DND-41 (cell line): Measurements from ENCODE around the gene IFT52.

Experiments
- ATAC-seq: fragments of 200-7000 bp; cut with Tn5 transposase; 3 replicates; pipeline ENCODE4 v1.9.1; 2021; ENCODE audit warnings: low read depth; ENCODE audit not compliant: insufficient read depth
- DNase-seq: peaks from one replicate; pipeline ENCODE4 v3.0.0-alpha.2; 2020
- H2AFZ ChIP-seq: 2 replicates; pipeline ENCODE4 v1.6.0; 2012; ENCODE audit warnings: low read depth, low read length
- H3K27ac ChIP-seq: 2 replicates; pipeline ENCODE4 v1.5.1; 2012; ENCODE audit warnings: low read length, inconsistent platforms
- H3K27me3 ChIP-seq: fragments of 200-600 bp; sonication (generic); 2 replicates; pipeline ENCODE4 v1.6.0; 2012; ENCODE audit warnings: low read length, mild to moderate bottlenecking, inconsistent platforms; ENCODE audit not compliant: insufficient read depth, poor library complexity
- H3K36me3 ChIP-seq: 2 replicates; pipeline ENCODE4 v1.5.1; 2012; ENCODE audit warnings: low read length, inconsistent platforms; ENCODE audit not compliant: insufficient read depth
- H3K4me1 ChIP-seq: 2 replicates; pipeline ENCODE4 v1.5.1; 2012; ENCODE audit warnings: mild to moderate bottlenecking, low read length; ENCODE audit not compliant: insufficient read depth
- H3K4me2 ChIP-seq: 2 replicates; pipeline ENCODE4 v1.6.0; 2012; ENCODE audit warnings: mild to moderate bottlenecking, moderate library complexity, low read length, inconsistent platforms; ENCODE audit not compliant: insufficient read depth
- H3K4me3 ChIP-seq, 2 experiments: fragments of 200-600 bp in 1 of 2; shearing (Covaris generic) in 1 of 2; 2 replicates each; pipeline ENCODE4 v1.5.1; 2012 to 2016; ENCODE audit warnings: inconsistent platforms in 2 of 2, low read length in 2 of 2, mild to moderate bottlenecking in 2 of 2, low read depth in 1 of 2, moderate library complexity in 1 of 2
- H3K79me2 ChIP-seq: 2 replicates; pipeline ENCODE4 v1.6.0; 2012; ENCODE audit warnings: low read length, inconsistent platforms; ENCODE audit not compliant: insufficient read depth
- H3K9ac ChIP-seq: 2 replicates; pipeline ENCODE4 v1.6.0; 2012; ENCODE audit warnings: low read depth, mild to moderate bottlenecking, inconsistent platforms, low read length, moderate library complexity
- H3K9me3 ChIP-seq: 2 replicates; pipeline ENCODE4 v1.5.1; 2012; ENCODE audit warnings: low read length, moderate library complexity, mild to moderate bottlenecking, inconsistent platforms; ENCODE audit not compliant: insufficient read depth, severe bottlenecking
- H4K20me1 ChIP-seq: 2 replicates; pipeline ENCODE4 v1.6.0; 2012; ENCODE audit warnings: low read length; ENCODE audit not compliant: insufficient read depth
- EZH2 ChIP-seq: IDR thresholded peaks from 3 replicates; pipeline ENCODE4 v1.6.1; 2012; ENCODE audit warnings: borderline replicate concordance, low read depth, mild to moderate bottlenecking, moderate library complexity, low read length, inconsistent platforms; ENCODE audit not compliant: severe bottlenecking
- TF ChIP-seq, protein P1 (sequence below): IDR thresholded peaks from 2 replicates; pipeline ENCODE4 v1.5.1; 2012; ENCODE audit warnings: borderline replicate concordance, low read length, moderate library complexity, mild to moderate bottlenecking; ENCODE audit not compliant: poor library complexity, severe bottlenecking; ENCODE audit errors: extremely low read depth

Gene IFT52

DNA sequence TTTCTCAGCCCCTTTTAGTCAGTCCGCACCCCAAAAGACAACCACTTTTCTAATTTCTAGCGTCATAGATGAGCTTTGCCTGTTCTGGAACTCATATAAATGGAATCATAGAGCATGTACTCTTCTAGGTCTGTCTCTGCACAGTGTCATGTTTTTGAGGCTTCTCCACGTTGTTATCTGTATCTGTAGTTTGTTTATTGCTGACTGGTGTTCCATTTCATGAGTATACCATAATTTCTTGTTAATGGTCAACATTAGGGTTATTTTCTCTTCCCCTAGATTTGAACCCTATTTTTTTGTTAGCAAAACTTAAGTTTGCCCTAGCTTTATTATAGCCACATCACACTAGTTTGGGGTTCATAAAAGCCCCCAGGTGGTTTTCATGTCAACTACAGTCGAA is 48.1 kb upstream of the IFT52 start:
- Histone ChIP-seq H3K27ac (no peak overlapping the region), H3K4me1 (no peaks in the 10 kb centered on the region), H3K4me3 (no peak overlapping the region), H3K36me3 (no peaks in the 10 kb centered on the region), H3K27me3 (no peaks in the 10 kb centered on the region), H4K20me1 (peaks cover 13% of the 10 kb centered on the region), H3K79me2 (no peaks in the 10 kb centered on the region), H3K9ac (no peak overlapping the region), H3K4me2 (no peak overlapping the region), H2AFZ (no peak overlapping the region), H3K9me3 (no peaks in the 10 kb centered on the region)
- DNase-seq (no peak), ATAC-seq (no peak)
- TF ChIP-seq, protein P1, sequence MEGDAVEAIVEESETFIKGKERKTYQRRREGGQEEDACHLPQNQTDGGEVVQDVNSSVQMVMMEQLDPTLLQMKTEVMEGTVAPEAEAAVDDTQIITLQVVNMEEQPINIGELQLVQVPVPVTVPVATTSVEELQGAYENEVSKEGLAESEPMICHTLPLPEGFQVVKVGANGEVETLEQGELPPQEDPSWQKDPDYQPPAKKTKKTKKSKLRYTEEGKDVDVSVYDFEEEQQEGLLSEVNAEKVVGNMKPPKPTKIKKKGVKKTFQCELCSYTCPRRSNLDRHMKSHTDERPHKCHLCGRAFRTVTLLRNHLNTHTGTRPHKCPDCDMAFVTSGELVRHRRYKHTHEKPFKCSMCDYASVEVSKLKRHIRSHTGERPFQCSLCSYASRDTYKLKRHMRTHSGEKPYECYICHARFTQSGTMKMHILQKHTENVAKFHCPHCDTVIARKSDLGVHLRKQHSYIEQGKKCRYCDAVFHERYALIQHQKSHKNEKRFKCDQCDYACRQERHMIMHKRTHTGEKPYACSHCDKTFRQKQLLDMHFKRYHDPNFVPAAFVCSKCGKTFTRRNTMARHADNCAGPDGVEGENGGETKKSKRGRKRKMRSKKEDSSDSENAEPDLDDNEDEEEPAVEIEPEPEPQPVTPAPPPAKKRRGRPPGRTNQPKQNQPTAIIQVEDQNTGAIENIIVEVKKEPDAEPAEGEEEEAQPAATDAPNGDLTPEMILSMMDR: no peak
- no peak for TF ChIP-seq EZH2

DNA sequence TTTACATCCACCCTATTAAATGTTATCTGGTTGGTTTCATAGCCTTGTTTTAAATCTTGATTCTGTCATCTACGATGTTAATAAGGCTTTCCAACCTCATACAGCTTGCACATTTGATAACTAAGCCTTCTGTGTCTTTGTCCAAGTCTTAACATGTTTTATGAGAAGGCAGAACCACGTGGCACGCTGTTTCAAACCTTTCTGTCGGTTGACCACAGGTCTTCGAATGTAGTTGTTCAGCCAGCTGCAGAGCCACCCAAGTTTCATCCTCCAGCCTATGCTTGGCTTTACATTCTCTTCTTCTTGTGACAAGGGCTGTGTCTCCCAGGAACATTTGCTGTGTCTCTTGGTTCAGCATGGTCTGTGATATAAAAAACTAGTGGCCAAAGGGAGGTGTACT is 47.6 kb upstream of the IFT52 start:
- Histone ChIP-seq H3K27me3 (no peaks in the 10 kb centered on the region), H2AFZ (no peak overlapping the region), H3K4me3 (no peak overlapping the region), H3K9me3 (no peaks in the 10 kb centered on the region), H3K36me3 (no peaks in the 10 kb centered on the region), H3K9ac (no peak overlapping the region), H3K79me2 (no peaks in the 10 kb centered on the region), H3K4me1 (no peaks in the 10 kb centered on the region), H3K27ac (no peak overlapping the region), H3K4me2 (no peak overlapping the region), H4K20me1 (peaks cover 12% of the 10 kb centered on the region)
- DNase-seq (no peak), ATAC-seq (no peak)
- TF ChIP-seq EZH2: no peak
- TF ChIP-seq, protein P1: no peak

DNA sequence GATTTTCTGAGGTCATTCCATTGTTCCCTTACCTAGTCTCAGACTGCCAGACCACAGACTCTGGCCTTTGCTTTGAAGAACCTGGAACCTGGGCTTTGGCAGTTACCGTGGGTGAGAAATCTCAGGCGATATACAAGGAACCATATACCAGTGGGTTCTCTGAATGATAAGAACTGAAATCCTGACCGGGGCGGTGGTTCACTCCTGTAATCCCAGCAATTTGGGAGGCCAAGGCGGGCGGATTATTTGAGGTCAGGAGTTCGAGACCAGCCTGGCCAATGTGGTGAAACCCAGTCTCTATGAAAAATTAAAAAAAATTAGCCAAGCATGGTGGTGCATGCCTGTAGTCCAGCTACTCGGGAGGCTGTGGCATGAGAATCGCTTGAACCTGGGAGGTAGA is 46.2 kb upstream of the IFT52 start:
- H3K4me1 ChIP-seq: no peaks in the 10 kb centered on the region
- no peak overlapping the region for H3K9ac ChIP-seq
- no peaks in the 10 kb centered on the region for H3K9me3 ChIP-seq
- H3K4me2 ChIP-seq: no peak overlapping the region
- TF ChIP-seq, protein P1: no peak
- no peak for TF ChIP-seq EZH2
- H3K27me3 ChIP-seq: no peaks in the 10 kb centered on the region
- H3K4me3 ChIP-seq: no peak overlapping the region
- no peak overlapping the region for H2AFZ ChIP-seq
- H3K79me2 ChIP-seq: no peaks in the 10 kb centered on the region
- no peaks in the 10 kb centered on the region for H3K36me3 ChIP-seq
- H3K27ac ChIP-seq: no peak overlapping the region
- H4K20me1 ChIP-seq: peaks cover 3% of the 10 kb centered on the region
- DNase-seq: no peak
- ATAC-seq: no peak

DNA sequence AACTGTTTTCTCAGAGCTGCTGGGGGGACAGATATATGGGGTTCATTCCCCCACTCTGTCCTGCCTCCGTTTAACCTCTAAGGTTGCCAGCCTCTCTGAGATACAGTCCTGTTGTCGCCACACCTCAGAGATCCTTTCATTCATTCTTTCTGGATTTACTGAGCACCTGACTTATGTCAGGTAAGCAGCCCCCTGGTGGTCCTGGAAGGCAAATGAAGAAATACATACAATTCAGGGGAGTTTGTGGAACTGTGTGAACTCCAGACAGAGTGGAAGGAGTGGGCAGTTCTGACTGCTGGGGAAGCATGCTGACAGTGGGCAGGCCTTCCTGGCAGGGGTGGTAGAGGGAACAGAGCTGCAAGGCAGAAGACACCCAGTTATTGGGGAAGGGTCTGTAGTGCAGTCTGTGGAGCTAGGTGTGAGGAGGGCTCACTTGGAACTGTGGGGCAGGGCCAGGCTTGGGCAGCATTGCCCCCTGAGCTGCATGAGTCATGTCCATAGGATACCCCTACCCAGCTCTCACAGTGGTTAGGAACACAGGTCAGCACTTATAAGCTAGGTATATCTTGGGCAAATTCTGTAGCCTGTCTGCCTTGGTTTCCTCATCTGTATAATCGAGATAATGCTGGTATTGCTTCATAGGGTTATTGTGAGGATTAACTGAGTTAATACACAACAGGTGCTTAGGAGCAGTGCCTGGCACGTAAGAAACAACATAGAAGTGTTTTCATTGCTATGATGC is 44.7 kb upstream of the IFT52 start:
- ATAC-seq: no peak

More for the DNA sequence above, 44.7 kb upstream of the IFT52 start:
- DNase-seq: no peak
- no peaks in the 10 kb centered on the region for H3K36me3 ChIP-seq
- H3K4me1 ChIP-seq: no peaks in the 10 kb centered on the region
- no peak overlapping the region for H3K4me2 ChIP-seq
- no peaks in the 10 kb centered on the region for H3K9me3 ChIP-seq
- H3K27me3 ChIP-seq: no peaks in the 10 kb centered on the region
- TF ChIP-seq, protein P1: no peak
- no peak for TF ChIP-seq EZH2
- no peak overlapping the region for H2AFZ ChIP-seq
- no peaks in the 10 kb centered on the region; the same call in 1 of the 2 replicates for H4K20me1 ChIP-seq
- H3K79me2 ChIP-seq: no peaks in the 10 kb centered on the region
- H3K9ac ChIP-seq: no peak overlapping the region
- H3K4me3 ChIP-seq: no peak overlapping the region
- no peak overlapping the region for H3K27ac ChIP-seq
